GM12874 (cell line): ENCODE data around the gene C9orf78.

ENCODE experiments used
- TF ChIP-seq, protein P1 (sequence below): IDR thresholded peaks from 2 replicates; pipeline ENCODE4 v1.5.1; 2011; ENCODE audit warnings: low read depth, mild to moderate bottlenecking, control low read depth, low read length, moderate library complexity; ENCODE audit not compliant: insufficient read depth

The C9orf78 gene

DNA sequence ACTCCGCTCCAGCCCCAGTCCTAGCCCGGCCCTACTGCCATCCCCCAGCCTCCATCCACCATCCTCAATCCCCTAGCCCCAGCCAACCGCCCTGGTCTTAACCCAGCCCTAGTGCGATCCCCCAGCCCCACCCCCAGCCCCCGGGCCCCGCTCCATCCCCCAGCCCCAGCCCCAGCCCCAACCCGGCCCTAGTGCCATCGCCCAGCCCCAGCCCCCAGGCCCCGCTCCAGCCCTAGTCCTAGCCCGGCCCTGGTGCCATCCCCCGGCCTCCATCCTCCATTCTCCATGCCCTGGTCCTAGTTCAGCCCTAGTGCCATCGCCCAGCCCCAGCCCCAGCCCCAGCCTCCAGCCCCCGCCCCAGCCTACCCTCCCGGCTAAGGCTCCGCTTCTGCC, 11.5 kb downstream of the C9orf78 start:
- TF ChIP-seq, protein P1, sequence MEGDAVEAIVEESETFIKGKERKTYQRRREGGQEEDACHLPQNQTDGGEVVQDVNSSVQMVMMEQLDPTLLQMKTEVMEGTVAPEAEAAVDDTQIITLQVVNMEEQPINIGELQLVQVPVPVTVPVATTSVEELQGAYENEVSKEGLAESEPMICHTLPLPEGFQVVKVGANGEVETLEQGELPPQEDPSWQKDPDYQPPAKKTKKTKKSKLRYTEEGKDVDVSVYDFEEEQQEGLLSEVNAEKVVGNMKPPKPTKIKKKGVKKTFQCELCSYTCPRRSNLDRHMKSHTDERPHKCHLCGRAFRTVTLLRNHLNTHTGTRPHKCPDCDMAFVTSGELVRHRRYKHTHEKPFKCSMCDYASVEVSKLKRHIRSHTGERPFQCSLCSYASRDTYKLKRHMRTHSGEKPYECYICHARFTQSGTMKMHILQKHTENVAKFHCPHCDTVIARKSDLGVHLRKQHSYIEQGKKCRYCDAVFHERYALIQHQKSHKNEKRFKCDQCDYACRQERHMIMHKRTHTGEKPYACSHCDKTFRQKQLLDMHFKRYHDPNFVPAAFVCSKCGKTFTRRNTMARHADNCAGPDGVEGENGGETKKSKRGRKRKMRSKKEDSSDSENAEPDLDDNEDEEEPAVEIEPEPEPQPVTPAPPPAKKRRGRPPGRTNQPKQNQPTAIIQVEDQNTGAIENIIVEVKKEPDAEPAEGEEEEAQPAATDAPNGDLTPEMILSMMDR: no peak

- TF ChIP-seq, protein P1: no peak
Measured at GRCh38 chr9:129822898-129823541, 12.1 kb downstream of the C9orf78 start.

DNA sequence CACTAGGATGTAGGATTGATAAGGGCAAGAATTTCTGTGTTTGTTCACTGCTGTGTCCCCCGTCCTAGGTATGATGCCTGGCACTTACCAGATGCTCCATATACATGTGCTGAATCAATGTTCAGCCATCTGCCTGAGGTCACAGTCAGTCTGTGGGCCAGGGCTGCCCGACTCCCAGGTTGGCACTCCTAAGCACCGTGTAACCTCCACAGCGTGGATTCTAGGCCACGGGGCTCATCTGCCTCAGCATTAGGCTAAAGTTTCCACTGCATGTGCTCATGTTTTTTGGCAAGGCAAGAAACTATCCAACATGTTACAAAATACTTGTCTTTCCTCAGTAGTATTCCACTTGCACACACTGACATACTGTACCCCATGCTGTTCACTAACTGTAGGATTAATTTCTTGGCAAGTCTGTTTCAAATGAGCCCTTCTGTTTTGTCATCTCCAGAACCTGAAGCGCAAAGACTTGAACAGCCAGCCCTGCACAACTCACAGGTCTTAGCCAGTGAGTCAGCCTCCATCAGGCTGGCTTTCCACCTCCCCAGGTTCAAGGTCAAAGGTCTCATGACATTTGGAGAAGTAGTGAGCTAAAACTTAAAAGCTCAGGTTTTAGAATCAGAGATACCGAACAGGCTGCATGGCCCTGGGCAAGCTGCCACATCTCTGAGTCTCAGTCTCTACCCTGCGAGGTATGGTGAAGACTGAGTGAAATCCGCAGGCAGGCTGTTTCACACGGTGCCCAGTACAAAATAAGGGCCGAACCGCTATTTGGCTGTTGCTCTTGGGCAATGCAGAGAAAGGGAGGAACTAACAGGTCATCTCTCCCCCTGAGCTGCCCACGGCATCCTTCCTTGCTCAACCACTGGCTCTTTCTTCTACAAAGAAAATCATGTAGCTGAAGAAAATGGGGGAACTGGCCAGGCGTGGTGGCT, 18.3 kb downstream of the C9orf78 start:
- TF ChIP-seq, protein P1: no peak

DNA sequence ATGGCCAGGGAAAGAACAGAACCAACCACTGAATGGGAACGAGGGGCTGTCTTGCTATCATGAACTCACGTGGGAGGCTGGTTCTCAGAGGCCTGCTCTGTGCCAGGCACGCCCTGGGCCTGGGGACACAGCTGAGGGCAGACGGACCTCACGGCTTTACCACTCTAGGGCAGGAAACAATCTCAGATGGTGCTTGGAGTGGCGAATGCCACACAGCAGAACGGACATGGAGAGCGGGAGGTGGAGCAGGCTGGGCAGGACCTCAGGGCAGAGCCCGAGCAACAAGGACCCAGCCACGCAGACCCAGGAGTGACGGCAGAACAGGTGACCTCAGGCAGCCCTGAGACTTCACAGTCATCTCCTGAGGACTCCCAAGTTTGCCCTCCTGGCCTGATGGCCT, 19.8 kb downstream of the C9orf78 start:
- TF ChIP-seq, protein P1: no peak

DNA sequence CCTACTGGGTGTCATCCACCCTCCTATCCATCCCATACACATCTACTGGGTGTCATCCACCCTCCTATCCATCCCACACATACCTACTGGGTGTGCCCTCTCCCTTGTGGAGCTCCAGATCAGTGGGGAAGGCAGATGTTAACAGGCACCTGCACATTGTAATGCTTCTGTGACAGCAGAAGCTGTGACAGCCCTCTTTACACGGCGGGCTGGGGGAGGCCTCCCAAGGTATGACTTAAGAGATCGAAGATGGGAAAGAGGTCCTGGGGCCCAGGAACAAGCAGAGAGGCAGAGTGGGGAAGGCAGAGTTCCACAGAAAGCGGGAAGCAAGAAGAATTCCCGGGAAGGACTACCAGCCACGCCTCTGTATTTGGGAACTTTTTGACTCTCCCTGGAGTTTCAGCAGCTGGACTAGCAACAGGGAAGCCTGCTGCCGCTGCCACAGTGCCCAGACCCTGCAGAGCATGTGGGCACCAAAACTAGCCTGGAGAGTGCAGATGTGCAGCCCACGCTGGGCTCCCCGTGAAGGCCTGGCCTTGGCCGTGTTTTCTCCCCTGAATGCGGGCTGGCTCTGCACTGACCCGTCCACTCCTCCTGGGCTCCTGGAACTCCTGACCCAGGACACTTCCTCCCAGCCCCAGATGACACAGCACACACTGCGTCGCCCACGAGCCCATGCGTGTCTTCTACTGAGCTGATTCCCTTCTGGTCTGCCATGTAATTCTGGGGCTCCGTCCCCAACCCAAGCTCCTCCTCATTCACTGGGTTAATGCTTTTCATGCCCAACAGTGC, 20.4 kb downstream of the C9orf78 start:
- TF ChIP-seq, protein P1: no peak

GRCh38 chr9:129813661-129814060, 21.4 kb downstream of the C9orf78 start:
- TF ChIP-seq, protein P1: no peak

- TF ChIP-seq, protein P1: no peak
Measured at GRCh38 chr9:129812385-129812784, 22.7 kb downstream of the C9orf78 start.
